NCI-H446 treated with DMSO at 0.1 percent for 48 hours (cell line): ENCODE results near the gene GLDC.
A peak's percentile ranks its signal among the peaks of the same experiment; 100 is the strongest.

Experiments
- DNase-seq: peaks from one replicate; lab custom pipeline; 2025; lab: John Stamatoyannopoulos, UW

Gene GLDC

DNA sequence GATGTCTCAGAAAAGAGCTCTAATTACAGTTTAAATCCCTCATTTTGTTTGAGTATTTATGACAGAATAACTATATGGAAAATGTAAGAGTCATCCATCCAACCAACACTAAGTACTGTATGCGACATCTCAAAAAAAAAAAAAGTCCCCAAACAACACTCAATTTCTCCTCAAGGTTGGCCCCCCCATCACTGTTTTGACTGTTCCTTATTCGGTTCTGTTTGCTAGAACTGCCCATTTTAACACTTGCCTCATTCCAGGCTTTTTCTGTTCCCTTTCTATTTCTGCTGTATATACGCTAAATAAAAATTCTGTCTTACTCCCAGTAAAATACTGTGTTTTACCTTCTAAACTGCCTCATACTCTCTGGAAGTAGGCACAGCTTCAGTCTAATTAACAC, 25.2 kb downstream of the GLDC start:
- DNase-seq: no peak

- no peak for DNase-seq
These were observed 25.6 kb downstream of the GLDC start for GRCh38 chr9:6619909-6620308.

DNA sequence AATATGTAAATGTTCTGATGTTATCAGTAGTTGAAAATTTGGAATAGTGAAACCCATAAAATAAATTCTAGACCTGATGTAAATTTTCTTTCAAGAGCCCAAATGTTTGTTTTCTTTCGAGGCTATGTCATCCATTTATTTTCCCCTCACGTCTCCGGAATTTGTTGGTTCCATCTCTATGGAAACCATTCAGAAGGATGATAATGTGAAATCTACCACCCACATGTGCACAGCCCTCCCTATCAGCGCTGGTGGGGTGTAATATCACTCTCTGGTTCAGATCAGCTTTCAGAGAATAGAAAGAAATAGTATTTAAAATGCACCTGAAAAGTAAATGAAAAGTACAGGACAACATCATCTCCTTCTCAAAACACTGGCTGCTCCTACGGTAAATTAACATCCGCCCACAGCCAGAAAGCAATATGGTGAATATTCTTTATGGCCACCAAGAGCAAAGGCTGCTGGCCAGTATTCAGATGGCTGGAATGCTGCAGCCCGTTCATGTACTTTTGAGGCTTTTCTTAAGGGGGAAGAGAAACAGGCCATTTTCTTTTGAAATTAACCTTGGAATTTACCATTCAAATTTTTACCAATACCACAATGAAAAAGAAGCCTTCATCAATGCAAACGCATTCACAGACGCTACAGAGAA, 28.5 kb downstream of the GLDC start:
- DNase-seq: no peak

- DNase-seq: no peak
These were observed 31.0 kb downstream of the GLDC start for GRCh38 chr9:6614489-6614888.

DNA sequence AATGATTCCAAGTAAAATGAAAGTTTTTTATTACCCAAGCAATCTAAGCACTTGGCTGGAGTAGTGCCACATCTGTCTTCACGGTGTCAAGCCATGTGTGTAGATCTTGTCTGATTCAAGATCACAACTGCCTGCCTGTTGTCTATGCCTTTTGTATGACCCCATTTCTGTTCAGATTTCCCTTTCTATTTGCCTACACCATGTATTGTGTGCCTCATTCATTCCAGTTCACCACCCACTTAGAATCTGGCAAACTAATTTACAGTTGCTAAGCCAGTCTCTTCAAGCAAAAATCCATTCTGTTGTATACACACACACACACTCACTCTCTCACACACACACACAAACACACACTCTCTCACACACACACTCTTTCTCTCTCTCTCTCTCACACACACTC, 33.7 kb downstream of the GLDC start:
- DNase-seq: no peak

GRCh38 chr9:6610073-6610472, 35.5 kb downstream of the GLDC start:
- DNase-seq: no peak

- no peak for DNase-seq
These were observed 36.0 kb downstream of the GLDC start for GRCh38 chr9:6609497-6610016.

DNA sequence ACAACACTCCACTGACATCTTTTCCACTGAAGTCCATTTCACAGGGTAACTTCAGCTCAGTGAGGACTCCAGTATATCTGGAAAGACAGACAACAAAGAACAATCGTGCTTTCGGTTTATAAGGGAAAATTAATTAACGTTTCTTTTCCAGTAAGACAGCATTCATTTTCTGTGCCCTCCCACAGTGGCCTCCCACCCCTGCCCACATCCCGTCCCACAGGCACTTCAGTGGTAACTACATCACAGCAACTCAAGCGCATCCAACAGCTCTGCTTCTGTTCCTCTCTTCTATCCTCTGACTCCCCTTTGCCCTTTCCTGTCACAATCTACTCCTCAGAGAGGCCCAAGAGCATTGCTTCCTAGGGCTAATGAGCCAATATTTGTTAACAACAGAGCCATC, 40.3 kb downstream of the GLDC start:
- DNase-seq: no peak

GRCh38 chr9:6600426-6600825, 45.1 kb downstream of the GLDC start:
- DNase-seq: no peak

GRCh38 chr9:6600006-6600405, 45.5 kb downstream of the GLDC start:
- DNase-seq: no peak

DNA sequence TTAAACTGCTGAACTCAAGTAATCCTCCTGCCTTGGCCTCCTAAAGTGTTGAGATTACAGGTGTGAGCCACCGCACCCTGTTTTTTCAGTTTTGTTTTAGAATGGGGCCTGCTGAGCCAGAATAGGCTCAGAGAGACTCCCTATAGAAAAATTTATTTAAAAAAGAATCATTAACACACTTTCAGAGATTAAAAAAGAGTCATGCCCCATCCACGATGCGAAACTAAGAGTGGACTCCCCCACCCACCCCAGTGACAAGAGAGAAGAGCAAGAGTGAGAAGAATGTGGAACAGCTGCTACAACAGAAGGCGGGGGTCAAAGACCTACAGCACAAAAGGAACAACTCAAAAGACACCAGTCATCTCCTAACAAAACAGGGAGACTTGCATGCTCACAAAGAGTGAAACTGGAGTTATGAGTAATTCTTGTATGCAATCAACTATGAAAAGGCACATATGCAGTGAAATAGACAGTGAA, 47.2 kb downstream of the GLDC start:
- no peak for DNase-seq

- no peak for DNase-seq
These were observed 52.7 kb downstream of the GLDC start for GRCh38 chr9:6592791-6593190.

DNA sequence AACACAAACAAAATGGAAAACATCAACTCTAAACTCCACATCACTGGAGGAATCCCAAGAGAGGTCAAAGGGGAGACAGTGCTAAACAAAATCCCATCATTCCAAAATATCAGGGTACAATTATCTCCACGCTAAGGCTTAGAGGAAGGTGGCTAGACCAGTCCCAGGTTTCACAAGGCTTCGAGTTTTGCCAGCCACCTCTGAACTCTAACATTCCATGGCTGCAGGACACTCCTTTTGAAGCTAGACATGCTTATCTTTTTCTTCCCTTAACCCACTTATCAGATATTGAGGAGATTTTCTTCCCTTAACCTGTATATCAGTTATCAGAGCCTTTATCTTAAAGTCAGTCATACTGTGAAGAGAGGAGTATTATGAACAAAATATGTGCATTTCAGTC, 53.3 kb downstream of the GLDC start:
- no peak for DNase-seq

- no peak for DNase-seq
These were observed 54.7 kb downstream of the GLDC start for GRCh38 chr9:6590772-6591384.

DNA sequence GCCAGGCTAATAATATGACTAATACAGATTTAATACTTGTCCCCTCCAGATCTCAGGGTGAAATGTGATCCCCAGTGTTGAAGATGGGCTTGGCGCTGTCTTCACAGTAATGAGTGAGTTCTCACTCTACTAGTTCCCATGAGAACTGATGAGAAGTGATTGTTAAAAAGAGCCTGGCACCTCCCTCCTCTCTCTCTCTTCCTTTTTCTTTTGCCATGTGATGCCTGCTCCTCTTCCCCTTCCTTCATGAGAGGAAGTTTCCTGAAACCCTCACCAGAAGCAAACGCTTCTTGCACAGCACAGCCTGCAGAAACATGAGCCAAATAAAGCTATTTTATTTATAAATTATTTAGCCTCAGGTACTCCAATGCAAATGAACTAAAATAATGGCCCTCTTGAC, 55.2 kb downstream of the GLDC start:
- DNase-seq: no peak

- peak; percentile 16 for DNase-seq
These were observed 60.5 kb downstream of the GLDC start for GRCh38 chr9:6584881-6585597.

- no peak for DNase-seq
These were observed 64.3 kb downstream of the GLDC start for GRCh38 chr9:6581253-6581652.

- no peak for DNase-seq
These were observed 65.9 kb downstream of the GLDC start for GRCh38 chr9:6579613-6580012.

GRCh38 chr9:6576987-6577386, 68.5 kb downstream of the GLDC start:
- DNase-seq: no peak

DNA sequence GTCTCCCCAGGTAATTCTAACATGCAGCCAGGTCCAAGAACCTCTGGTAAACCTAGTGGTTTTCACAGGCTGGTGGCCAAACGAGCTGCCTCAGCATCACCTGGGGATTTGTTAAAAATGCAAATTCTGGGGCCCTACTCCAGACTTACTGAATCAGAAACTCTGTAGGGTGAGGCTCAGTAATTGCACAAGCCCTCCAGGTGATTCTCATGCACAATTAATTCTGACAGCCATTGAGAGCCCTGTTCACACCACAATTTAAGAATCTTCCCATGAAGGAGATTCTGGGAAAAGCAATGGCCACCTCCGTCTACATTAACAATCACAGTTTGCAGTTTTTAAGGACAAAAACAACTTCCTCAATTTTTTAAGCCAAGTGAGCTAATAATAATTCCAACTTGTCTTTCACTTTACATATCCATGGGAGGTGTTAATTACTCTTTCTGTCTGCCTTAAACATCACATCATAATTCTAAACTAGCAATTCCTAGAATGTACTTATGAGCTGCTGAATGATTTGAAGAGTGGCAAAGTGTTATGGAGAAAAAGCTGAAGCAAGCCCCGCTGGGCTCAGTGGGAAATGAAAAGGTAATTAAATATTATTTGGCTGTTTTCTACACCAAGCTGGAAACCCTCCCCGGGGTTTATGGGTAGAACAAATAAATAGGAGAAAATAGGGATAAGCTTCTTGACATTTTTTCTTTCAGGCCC, 70.0 kb downstream of the GLDC start:
- DNase-seq: no peak

DNA sequence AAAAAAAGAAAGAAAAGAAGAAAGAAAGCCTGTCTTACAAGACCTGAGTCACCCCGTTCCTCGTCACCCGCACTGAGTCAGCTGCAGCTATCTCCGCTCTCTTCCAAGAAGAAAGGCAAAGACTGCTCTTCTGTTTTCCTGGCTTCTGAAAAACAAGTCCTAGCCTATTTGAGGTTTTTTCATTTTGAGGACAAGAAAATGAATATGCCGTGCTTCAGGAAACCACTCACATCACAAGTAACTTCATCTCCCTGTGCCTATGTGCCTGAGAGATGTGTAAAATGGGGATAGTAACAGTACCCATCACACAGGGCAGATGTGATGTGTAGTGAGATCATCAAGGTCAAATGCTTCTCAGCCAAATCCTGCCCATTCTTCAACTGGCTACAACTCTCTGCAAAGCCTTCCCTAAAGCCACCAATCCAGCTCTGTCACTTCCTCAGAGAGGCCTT, 78.4 kb downstream of the GLDC start:
- DNase-seq: no peak

GRCh38 chr9:6566409-6567139, 79.0 kb downstream of the GLDC start:
- DNase-seq: no peak
